OCI-M2 (cell line): ENCODE data around the gene OR2A25.
"Not testable (repeated sequence)": the region's sequence is repeated elsewhere in the genome, so short reads cannot be mapped to it uniquely, and the experiment has no call there.

Experiments
- DNase-seq: peaks from one replicate; lab custom pipeline; 2025; ENCODE audit not compliant: unreplicated experiment; lab: John Stamatoyannopoulos, UW

Gene OR2A25

GRCh38 chr7:144069511-144069910 lies at the start of gene OR2A25:
Gene OR2A25, plus strand, starts transcription at chr7:144069811. Its CDS starts 4,409 bp downstream, at chr7:144074220.
- DNase-seq: no peak

- DNase-seq: no peak
These were observed 49.3 kb upstream of the OR2A25 start for GRCh38 chr7:144020340-144020739.

- DNase-seq: no peak
These were observed 47.4 kb upstream of the OR2A25 start for GRCh38 chr7:144022169-144022568.

- no peak for DNase-seq
These were observed 46.3 kb upstream of the OR2A25 start for GRCh38 chr7:144023171-144023827.

- no peak for DNase-seq
These were observed 45.4 kb upstream of the OR2A25 start for GRCh38 chr7:144024213-144024612.

- DNase-seq: no peak
These were observed 43.3 kb upstream of the OR2A25 start for GRCh38 chr7:144026203-144026883.

GRCh38 chr7:144027070-144027469 lies 42.5 kb upstream of the OR2A25 start:
- DNase-seq: no peak

GRCh38 chr7:144027974-144028373 lies 41.6 kb upstream of the OR2A25 start:
- no peak for DNase-seq

GRCh38 chr7:144028547-144028946 lies 41.1 kb upstream of the OR2A25 start:
- DNase-seq: no peak

- no peak for DNase-seq
These were observed 37.1 kb upstream of the OR2A25 start for GRCh38 chr7:144032516-144032915.

GRCh38 chr7:144032985-144033709 lies 36.5 kb upstream of the OR2A25 start:
- no peak for DNase-seq

- DNase-seq: no peak
These were observed 34.2 kb upstream of the OR2A25 start for GRCh38 chr7:144035385-144035784.

- no peak for DNase-seq
These were observed 33.2 kb upstream of the OR2A25 start for GRCh38 chr7:144036302-144036885.

GRCh38 chr7:144037414-144038035 lies 32.1 kb upstream of the OR2A25 start:
- no peak for DNase-seq

- DNase-seq: no peak
These were observed 30.7 kb upstream of the OR2A25 start for GRCh38 chr7:144038887-144039286.

GRCh38 chr7:144048648-144049047 lies 21.0 kb upstream of the OR2A25 start, which contains the start of gene OR2A5:
Gene OR2A5, plus strand, starts transcription at chr7:144048948. Its CDS starts 1,454 bp downstream, at chr7:144050402.
- DNase-seq: no peak

GRCh38 chr7:144049491-144049890 lies 20.1 kb upstream of the OR2A25 start:
- DNase-seq: no peak

GRCh38 chr7:144050093-144050492 lies 19.5 kb upstream of the OR2A25 start:
- DNase-seq: no peak

GRCh38 chr7:144050884-144051283 lies 18.7 kb upstream of the OR2A25 start:
- not testable (repeated sequence) for DNase-seq

- no peak for DNase-seq
These were observed 11.7 kb upstream of the OR2A25 start for GRCh38 chr7:144057954-144058353.

- DNase-seq: no peak
These were observed 5.9 kb upstream of the OR2A25 start for GRCh38 chr7:144063710-144064109.
